Thyroid gland (tissue), 4 donors: ENCODE results near the gene ALDH9A1. TPM values are rescaled to one million over a fixed set of nuclear protein-coding genes. Genes with fewer than 3 reads are reported as not detected.
"Not testable (repeated sequence)": the region's sequence is repeated elsewhere in the genome, so short reads cannot be mapped to it uniquely, and the experiment has no call there.

Experiments
- DNase-seq, 2 donors: peaks; one replicate each; pipeline ENCODE4 v3.0.0-alpha.2; 2019
- H3K27ac ChIP-seq, 3 donors: fragments of 200-600 bp; sonication (generic); 1 replicate in 2 of 3; 2 replicates in 1 of 3; pipeline ENCODE4 v1.5.1; 2016 to 2019; ENCODE audit warnings: mild to moderate bottlenecking in 1 of 3, moderate library complexity in 1 of 3
- H3K27me3 ChIP-seq: fragments of 200-600 bp; sonication (generic); one replicate; pipeline ENCODE4 v1.5.1; 2019
- H3K36me3 ChIP-seq, 2 donors: fragments of 200-600 bp; sonication (generic); one replicate each; pipeline ENCODE4 v1.5.1; 2016 to 2019
- H3K4me1 ChIP-seq, 2 donors: fragments of 200-600 bp; sonication (generic); one replicate each; pipeline ENCODE4 v1.5.1; 2017 to 2019
- H3K4me3 ChIP-seq, 3 donors: fragments of 200-600 bp; sonication (generic); replicated peaks in 1 of 3; 1 replicate in 2 of 3; 2 replicates in 1 of 3; pipeline ENCODE4 v1.5.1; 2016; ENCODE audit warnings: mild to moderate bottlenecking in 1 of 3
- H3K9me3 ChIP-seq: fragments of 200-600 bp; sonication (generic); one replicate; pipeline ENCODE4 v1.5.1; 2017
- POLR2A ChIP-seq, 2 donors: fragments of 450-650 bp; IDR thresholded peaks; one replicate each; pipeline ENCODE4 v1.6.1; 2017; ENCODE audit warnings: antibody characterized with exemption in 2 of 2, mild to moderate bottlenecking in 2 of 2, moderate library complexity in 1 of 2
- WGBS, 2 donors: methylation state at CpG; one replicate each; pipeline ENCODE4 v1.1.5; 2017; 5-methylcytosine and 5-hydroxymethylcytosine counted together
- intact Hi-C: fragments of 100-400 bp; cut with DNase I; formaldehyde crosslinking; loops from one replicate; pipeline ENCODE4 v1.15.1; 2023
- total RNA-seq, 4 donors: library from RNA; depleted of rRNA; stranded (reverse); fragments of >200 nt; gene quantifications; one replicate each; pipeline ENCODE4 v1.2.3, GENCODE V29; 2016
- TF ChIP-seq, protein P1 (sequence below), 6 experiments: fragments of 200-600 bp in 3 of 6; fragments of 450-650 bp in 3 of 6; sonication (generic) in 3 of 6; IDR thresholded peaks; one replicate each; pipeline ENCODE4 v1.5.1; 2016 to 2019; ENCODE audit warnings: antibody characterized with exemption in 6 of 6, mild to moderate bottlenecking in 2 of 6, inconsistent platforms in 1 of 6, moderate library complexity in 1 of 6

Gene ALDH9A1
- total RNA-seq, 4 donors from 2014 or later = 99.7 to 348 (median 192) TPM

DNA sequence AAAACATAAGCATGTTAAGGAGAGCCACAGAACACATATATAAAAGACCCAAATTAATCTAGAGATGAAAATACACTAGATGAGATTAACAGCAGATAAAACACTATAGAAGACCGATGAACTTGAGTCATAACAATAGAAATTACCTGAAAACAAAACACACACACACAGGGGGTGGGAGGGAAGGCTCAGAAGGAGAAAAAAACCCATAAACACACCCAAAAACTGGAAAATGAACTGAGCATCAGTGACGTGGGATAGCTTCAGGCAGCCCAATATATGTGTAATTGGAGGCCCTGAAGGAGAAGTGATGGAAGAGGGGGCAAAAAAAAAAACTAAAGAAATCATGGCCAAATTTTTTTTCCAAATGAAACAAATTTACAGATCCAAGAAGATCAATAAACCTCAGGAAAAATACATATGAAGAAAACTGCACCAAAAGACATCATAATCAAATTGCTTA lies 11.4 kb downstream of the ALDH9A1 start:
- intact Hi-C loops = no loop called here
- no peaks in the 10 kb centered on the region for H3K27me3 ChIP-seq
- H3K27ac ChIP-seq = no peak overlapping the region
- peaks cover 6 to 13% of the 10 kb centered on the region in 2 donors for H3K4me1 ChIP-seq
- no peaks in the 10 kb centered on the region for H3K9me3 ChIP-seq
- DNase-seq = no peak
- H3K36me3 ChIP-seq = peaks cover 6% of the 10 kb centered on the region in 2 donors
- WGBS, 2 donors = 87 to 91% methylated on average over 2 of the region's 2 CpGs
- no peak overlapping the region for H3K4me3 ChIP-seq
- TF ChIP-seq, protein P1, sequence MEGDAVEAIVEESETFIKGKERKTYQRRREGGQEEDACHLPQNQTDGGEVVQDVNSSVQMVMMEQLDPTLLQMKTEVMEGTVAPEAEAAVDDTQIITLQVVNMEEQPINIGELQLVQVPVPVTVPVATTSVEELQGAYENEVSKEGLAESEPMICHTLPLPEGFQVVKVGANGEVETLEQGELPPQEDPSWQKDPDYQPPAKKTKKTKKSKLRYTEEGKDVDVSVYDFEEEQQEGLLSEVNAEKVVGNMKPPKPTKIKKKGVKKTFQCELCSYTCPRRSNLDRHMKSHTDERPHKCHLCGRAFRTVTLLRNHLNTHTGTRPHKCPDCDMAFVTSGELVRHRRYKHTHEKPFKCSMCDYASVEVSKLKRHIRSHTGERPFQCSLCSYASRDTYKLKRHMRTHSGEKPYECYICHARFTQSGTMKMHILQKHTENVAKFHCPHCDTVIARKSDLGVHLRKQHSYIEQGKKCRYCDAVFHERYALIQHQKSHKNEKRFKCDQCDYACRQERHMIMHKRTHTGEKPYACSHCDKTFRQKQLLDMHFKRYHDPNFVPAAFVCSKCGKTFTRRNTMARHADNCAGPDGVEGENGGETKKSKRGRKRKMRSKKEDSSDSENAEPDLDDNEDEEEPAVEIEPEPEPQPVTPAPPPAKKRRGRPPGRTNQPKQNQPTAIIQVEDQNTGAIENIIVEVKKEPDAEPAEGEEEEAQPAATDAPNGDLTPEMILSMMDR (IDR thresholded peaks at IDR 0.05) = no peak
- TF ChIP-seq POLR2A (IDR thresholded peaks at IDR 0.05) = no peak

DNA sequence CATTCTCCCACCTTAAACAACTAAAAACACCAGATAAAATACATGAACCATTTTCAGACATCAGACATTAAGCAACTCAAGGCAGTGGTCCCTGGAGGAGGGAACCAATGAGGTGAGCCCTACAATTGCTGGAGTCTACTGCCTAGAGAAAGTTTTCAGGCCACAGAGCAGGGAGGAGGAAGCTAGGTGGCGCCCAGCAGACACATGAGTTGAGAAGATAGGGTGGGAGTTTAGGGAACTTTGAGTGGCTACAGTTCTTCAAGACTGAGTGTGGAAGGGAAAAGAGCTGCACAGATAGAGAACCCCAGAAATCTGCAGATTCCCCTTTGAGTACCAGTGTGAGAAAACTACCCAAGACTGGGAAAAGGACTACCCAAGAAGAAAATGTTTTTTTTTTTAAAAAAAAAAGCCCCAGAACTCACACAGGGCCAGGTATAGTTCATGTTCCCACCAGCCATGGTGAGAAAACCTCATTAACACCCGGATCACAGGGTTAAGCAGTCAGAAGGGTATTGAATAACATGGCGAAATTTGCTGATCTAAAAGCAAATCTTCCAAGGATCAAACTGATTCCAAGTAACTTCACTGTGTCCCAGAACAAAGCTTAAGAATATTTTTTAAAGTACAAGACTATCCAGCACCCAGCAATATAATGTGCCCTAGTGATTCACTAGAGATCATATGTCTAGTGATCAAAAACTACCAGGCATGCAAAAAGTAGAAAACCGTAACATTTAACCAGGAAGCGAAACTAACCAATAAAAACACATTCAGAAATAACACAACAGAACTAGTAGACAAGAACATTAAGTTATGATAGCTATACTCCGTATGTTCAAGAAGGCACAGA lies 12.0 kb downstream of the ALDH9A1 start:
- no peak overlapping the region for H3K4me3 ChIP-seq
- H3K27ac ChIP-seq = no peak overlapping the region
- H3K9me3 ChIP-seq = no peaks in the 10 kb centered on the region
- H3K27me3 ChIP-seq = no peaks in the 10 kb centered on the region
- intact Hi-C loops = no loop called here
- WGBS, 2 donors = 86 to 93% methylated on average over 6 of the region's 6 CpGs
- H3K36me3 ChIP-seq = peaks cover 12 to 13% of the 10 kb centered on the region in 2 donors
- no peak for DNase-seq
- TF ChIP-seq, protein P1 (IDR thresholded peaks at IDR 0.05) = no peak
- no peak for TF ChIP-seq POLR2A (IDR thresholded peaks at IDR 0.05)
- H3K4me1 ChIP-seq = peaks cover 6 to 13% of the 10 kb centered on the region in 2 donors

DNA sequence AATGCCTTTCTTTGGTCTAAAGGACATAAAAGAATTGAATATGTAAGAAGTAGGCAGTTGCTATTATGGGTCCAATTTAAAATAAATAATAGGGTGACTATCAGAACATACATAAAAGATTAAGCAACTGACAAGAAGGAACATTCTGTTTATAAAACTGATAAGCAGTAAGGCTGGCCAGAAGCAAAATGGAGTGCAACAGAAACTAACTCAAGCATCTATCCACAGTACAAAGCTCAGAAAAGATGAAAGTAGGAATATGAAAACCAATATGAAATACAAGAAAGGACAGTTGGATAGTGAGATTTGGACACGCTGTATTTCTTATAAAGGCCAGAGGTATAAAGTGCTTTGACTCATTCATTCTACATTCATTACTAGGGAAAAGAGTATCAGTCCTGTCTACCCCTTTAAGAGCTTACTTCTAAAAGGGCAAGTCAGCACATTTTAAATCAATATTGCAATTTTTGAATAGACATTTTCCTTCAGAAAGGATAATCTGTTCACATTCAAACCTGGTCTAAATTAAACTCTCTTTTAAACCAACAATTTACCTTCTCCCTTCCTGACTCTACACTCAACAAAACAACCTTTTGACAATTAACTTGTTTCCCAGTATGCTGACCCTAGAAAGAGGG lies 14.4 kb downstream of the ALDH9A1 start:
- no peak for DNase-seq
- Histone ChIP-seq H3K4me1 (peaks cover 6 to 13% of the 10 kb centered on the region in 2 donors), H3K9me3 (no peaks in the 10 kb centered on the region), H3K36me3 (peaks cover 21 to 34% of the 10 kb centered on the region in 2 donors), H3K27ac (no peak overlapping the region), H3K4me3 (no peak overlapping the region), H3K27me3 (no peaks in the 10 kb centered on the region)
- TF ChIP-seq, protein P1 (IDR thresholded peaks at IDR 0.05) = no peak
- TF ChIP-seq POLR2A (IDR thresholded peaks at IDR 0.05) = no peak
- 42 to 95% methylated on average over 1 of the region's 1 CpG for WGBS, 2 donors
- intact Hi-C loops = no loop called here

DNA sequence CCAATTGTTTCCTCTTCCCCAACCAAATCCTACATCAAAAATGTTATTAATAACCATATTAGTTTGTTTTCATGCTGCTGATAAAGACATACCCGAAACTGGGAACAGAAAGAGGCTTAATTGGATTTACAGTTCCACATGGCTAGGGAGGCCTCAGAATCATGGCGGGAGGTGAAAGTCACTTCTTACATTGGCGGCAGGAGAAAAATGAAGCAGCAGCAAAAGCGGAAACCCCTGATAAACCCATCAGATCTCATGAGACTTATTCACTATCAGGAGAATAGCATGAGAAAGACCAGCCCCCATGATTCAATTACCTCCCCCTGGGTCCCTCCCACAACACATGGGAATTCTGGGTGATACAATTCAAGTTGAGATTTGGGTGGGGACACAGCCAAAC lies 17.6 kb downstream of the ALDH9A1 start:
- intact Hi-C loops, H3K27me3 ChIP-seq, H3K4me3 ChIP-seq, H3K9me3 ChIP-seq, H3K27ac ChIP-seq, H3K4me1 ChIP-seq, DNase-seq: not testable (repeated sequence)
- peaks cover 41 to 58% of the 10 kb centered on the region in 2 donors for H3K36me3 ChIP-seq
- 93 to 95% methylated on average over 4 of the region's 4 CpGs for WGBS, 2 donors

DNA sequence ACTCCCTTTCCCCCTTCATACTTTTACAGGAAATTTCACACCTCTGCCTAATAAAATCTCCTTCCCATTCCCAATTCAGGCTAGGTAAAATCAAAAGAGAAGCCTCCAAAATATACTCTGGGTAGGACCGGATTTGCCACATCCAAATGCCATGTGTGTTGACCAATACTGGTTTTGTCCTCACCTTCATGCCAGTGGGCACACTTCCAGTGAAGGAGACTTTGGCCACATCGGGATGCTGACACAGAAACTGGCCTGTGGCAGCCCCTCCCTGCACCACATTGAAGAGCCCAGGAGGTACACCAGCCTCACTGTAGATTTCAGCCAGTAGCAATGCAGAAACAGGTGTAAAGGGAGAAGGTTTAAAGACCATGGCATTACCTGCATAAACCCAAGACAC lies 18.1 kb downstream of the ALDH9A1 start:
- Histone ChIP-seq H3K9me3 (no peaks in the 10 kb centered on the region), H3K27me3 (no peaks in the 10 kb centered on the region), H3K4me1 (peaks cover 0 to 4% of the 10 kb centered on the region in 2 donors), H3K36me3 (peaks cover 41 to 58% of the 10 kb centered on the region in 2 donors), H3K4me3 (no peak overlapping the region), H3K27ac (no peak overlapping the region)
- 82 to 92% methylated on average over 2 of the region's 2 CpGs for WGBS, 2 donors
- TF ChIP-seq, protein P1 (IDR thresholded peaks at IDR 0.05) = no peak
- no peak for TF ChIP-seq POLR2A (IDR thresholded peaks at IDR 0.05)
- no peak for DNase-seq
- intact Hi-C loops = no loop called here
